Esophagus muscularis mucosa (tissue), 3 donors: ENCODE data around the gene SAXO2.

Source experiments
- CTCF ChIP-seq, 3 experiments: fragments of 200-600 bp in 2 of 3; fragments of 450-650 bp in 1 of 3; sonication (generic) in 2 of 3; IDR thresholded peaks; one replicate each; pipeline ENCODE4 v1.5.1; 2017 to 2019; ENCODE audit warnings: antibody characterized with exemption in 3 of 3, mild to moderate bottlenecking in 2 of 3, moderate library complexity in 1 of 3
- POLR2A ChIP-seq: fragments of 450-650 bp; IDR thresholded peaks from one replicate; pipeline ENCODE4 v1.6.1; 2017; ENCODE audit warnings: antibody characterized with exemption, moderate library complexity, mild to moderate bottlenecking, low read depth

GRCh38 chr15:82300883-82301282 is 38.3 kb downstream of the SAXO2 start:
- no peak for TF ChIP-seq POLR2A
- TF ChIP-seq CTCF (IDR thresholded peaks at IDR 0.05): no peak
